Hepatic stellate cell (primary cell): ENCODE results near the gene ABL2.
"Not testable (repeated sequence)": the region's sequence is repeated elsewhere in the genome, so short reads cannot be mapped to it uniquely, and the experiment has no call there.

Experiments
- DNase-seq: peaks from one replicate; pipeline ENCODE4 v3.0.0; 2011; ENCODE audit warnings: low spot score

The ABL2 gene

DNA sequence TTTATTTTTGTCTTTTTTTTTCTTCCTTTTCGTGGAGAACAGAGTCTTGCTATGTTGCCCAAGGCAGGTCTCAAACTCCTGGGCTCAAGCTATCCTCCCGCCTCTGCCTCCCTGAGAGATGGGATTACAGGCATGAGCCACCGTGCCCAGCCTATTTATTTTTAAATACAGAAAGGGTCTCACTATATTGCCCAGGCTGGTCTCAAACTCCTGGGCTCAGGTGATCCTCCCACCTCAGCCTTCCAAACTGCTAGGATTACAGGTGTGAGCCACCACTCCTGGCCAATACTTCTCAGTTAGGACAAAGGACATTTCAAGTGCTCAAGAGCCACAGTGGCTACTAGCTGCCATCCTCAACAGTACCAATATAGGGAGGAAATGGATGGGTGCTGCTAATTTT is 16.2 kb downstream of the ABL2 start:
- not testable (repeated sequence) for DNase-seq

DNA sequence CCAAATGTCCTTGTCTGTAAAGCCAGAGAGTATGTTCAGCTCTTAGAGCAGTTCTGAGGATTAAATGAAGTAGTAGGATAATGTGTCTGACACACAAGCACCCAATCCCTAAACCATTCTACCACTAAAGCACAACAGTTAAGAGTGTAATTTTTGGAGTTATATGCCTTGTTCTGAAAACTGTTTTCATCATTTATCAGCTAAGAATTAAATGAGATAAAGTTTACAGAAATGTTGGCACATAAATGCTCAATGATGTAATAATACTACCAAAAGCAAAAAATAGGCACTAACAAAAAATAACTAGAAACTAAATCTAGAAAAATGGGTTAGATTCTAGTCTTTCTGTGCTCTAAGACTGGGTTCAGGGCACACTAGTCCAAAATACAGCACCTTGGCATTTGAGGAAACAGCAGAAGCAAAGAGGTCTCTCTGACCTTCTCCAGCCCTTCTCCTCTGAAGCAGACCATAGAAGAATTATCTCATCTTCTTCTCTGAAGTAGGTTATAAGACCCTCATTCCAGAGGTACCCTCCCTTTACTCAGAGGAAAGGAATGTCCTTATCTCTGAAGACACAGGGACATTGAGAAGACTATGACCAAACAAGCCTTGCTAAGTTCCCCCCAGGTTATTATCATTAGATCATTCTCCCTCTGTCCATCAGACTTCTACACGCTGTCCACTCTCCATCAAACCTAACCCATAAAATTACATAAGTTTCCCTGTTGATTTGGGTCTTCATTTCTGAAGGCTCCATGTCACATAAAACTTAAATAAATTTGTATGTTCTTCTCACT is 20.6 kb downstream of the ABL2 start:
- DNase-seq: no peak

DNA sequence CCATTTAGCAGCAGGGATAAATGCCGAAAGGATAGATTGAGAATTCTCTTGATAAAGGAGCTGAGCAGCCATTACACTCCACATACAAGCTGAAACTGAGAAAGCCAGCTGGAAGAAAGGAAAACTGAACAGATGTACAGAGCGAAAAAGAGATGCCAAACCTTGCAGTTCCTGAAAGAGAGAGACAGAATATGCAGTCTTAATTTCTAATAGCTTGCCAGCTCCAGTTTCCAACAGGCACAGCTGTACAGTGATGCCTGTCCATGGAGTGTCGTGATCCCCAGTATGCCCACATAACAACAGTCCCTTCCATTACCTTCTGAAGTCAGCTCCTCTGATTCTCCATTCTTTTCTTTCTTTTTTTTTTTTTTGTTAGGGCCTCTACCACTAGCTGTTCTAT is 22.7 kb downstream of the ABL2 start:
- no peak for DNase-seq

DNA sequence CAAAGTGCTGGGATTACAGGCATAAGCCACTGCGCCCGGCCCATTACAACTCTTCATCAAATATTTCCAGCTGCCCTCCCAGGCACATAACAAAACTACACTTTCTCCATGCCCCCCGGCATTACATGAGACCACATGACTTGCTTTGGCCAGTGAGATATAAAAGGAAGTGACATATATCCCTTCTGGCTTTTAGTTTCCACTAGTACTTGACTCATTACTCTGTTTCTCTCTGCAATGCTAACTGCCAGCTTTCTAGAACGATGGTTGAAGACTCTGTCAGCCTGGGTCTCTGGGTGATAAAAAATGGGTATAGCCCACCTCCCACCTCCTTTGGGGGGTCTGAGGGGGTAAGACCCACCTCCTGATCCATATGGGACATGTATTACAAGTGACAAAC is 24.2 kb downstream of the ABL2 start:
- no peak for DNase-seq

DNA sequence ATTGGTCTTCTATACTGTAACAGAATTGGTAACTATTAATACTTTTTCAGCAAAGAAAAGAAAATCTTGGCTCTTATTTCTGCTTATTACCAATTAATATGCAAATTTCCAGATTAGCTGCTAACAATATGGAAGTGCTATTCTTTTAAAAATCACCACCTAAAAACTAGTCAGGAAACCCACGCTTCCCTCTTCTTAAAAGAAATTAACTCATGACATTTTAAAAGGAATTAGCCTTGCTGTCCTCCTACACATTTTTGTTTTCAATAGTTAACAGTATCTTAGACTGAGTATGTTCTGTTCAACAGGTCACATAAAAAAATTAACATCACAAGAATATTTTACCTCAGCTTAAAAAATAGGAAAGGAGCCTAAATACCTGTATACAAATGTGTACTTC is 27.3 kb downstream of the ABL2 start:
- no peak for DNase-seq

DNA sequence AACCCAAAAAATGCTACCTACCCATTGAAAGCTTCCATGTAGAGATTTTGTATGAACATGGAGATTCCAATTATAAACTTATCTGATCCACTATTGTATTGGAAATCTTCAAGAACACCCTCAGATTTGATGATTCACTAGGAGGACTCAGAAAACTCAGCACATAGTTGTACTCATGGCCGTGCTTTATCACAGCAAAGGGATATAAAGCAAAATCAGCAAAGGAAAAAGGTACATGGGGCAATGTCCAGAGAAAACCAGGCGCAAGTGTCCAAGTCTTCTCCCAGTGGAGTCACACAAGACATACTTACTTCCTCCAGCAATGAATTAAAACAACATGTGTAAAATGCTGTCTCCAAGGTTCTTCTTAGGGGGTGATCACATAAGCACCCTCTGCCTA is 28.9 kb downstream of the ABL2 start:
- DNase-seq: no peak

DNA sequence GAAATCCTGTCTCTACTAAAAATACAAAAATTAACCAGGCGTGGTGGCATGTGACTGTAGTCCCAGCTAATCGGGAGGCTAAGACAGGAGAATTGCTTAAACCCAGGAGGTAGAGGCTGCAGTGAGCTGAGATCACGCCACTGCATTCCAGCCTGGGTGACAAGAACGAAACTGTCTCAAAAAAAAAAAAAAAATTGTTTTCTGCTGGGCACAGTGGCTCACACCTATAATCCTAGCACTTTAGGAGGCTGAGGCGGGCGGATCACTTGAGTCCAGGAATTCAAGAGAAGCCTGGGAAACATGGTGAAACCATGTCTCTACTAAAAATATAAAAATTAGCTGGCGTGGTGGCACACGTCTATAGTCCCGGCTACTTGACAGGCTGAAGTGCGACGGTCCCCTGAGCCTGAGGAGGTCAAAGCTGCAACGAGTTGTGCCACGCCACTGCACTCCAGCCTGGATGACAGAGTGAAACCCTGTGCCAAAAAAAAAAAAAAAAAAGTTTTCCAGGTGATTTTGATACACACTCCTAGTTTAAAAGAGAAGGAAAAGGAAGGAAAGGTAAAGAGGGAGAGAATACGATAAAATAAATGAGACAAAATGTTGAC is 31.7 kb downstream of the ABL2 start:
- no peak for DNase-seq

DNA sequence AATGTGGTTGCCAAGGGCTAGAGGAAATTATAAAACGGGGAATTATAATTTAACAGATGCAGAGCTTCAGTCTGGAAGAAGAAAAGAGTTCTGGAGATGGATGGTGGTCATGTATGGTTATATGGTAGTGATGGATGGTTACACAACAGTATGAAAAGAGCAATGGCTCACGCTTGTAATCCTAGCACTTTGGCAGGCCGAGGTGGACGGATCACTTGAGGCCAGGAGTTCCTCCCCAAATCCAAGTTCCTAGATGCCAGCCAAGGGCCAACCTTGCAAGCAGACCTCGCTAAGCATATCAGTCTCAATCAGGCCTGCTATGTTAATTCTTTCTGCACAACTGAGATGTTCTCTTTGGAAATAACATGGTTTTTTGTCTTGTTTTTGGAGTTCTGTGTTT is 33.6 kb downstream of the ABL2 start:
- DNase-seq: not testable (repeated sequence)

DNA sequence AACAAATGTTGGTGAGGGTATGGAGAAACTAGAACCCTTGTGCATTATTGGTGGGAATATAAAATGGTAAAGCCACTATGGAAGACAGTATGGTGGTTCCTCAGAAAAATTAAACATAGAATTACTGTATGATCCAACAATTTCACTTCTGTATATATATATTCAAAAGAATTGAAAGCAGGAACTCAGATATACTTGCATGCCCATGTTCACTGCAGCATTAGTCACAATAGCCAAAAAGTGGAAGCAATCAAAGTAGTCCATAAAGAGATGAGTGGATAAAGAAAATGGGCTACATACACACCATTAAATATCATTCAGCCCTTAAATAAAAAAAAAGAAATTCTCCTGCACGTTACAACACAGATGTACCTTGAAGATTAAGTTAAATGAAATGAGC is 34.1 kb downstream of the ABL2 start:
- DNase-seq: no peak

DNA sequence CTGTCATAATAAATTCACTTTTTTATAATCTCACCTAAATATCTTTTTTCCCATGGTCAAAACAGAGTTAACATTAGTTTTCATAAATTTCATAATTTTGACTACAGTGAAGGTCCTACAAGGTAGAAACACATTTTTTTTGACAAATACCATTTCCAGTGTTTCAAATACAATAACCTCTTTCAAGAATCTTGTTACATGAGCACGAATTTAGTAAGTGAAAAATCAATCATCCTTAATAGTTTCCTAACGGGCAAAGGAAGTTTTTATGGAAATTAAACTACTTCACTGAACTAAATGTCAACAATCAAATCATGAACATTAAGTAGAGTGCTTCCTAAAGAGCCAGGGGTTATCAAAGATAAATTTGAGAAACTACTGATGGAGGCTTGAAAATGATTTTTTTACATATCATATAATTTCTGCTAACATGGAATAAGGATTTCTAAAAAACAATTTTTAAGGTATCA is 35.4 kb downstream of the ABL2 start:
- no peak for DNase-seq

DNA sequence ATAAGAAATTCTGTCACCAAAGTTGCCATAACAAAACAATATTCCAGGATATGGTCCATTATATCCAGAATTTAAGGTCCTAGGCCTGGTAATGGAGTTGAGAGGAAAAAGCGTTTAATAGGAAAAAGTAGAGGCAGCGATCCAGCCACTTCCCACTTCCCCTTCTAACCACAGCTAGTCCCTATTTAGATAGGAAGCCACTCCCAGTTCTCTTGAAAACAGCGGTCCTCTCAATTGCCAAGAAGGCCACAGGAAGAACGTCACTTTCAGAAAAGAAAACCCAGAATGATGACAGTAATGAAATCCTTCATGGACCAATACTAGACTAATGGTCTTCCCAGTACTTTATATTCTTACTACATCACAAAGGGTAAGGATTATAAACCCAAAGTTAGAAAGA is 38.6 kb downstream of the ABL2 start:
- DNase-seq: peak; percentile 19

DNA sequence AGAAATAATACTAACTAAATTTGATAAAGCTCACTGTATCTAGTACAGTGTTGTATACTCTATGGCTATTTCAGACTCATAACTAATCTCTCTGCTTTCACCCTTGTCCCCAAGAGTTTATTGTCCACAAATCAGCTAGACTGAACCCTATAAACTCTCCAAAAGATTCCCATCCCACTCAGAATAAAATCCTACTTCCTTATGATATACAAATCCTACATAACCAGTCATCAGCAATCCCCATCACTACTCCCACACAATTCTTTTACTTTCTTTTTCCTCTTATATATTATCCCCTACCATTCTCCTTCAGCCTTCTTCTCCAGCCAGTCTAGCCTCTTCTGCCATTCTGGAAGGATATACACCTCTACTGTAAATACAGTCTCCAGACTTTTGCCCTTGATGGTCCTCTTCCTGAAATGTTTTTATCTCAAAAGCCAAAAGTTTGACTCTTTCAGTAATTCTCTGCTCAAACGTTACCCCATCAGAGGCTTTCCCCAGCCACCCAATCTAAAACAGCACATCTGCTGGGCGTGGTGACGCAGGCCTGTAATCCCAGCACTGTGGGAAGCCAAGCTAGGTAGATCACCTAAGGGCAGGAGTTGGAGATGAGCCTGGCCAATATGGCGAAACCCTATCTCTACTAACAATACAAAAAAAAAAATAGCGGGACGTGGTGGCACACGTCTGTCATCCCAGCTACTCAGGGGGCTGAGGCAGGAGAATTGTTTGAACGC is 41.6 kb downstream of the ABL2 start:
- DNase-seq: no peak

DNA sequence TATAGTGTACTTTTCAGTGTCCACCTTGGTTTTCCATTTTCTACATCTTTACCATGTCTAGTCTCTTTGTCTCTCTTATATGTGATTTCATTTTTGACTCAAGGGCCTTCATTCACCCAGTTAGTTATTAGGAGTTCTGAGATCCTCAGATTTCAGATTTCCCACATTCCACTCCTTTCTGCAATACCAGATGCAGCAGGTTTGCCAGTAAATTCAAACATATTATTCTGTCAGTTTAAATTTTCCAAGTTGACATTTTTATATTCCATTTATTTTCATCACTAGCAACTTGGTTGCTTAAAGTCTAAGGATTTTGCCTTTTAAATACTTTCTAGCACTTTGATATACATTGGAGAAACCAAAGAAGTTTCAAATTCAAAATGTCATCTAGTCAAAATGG is 42.4 kb downstream of the ABL2 start:
- no peak for DNase-seq

DNA sequence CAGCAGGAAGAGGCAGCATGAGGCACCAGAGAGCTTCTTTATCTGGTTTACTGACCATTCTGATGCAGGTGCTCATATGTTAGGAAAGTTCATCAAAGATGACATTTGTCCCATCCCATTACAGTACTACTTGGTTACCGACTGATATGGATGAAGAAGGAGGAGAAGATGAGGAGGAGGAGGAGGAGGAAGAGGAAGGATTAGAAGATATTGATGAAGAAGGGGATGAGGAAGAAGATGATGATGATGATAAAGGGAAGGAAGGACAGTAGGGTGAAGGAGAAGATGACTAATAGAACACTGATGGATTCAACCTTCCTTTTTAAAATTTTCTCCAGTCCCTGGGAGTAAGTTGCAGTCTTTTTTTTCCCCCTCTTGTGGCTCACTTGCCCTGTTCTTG is 45.1 kb downstream of the ABL2 start:
- DNase-seq: no peak

DNA sequence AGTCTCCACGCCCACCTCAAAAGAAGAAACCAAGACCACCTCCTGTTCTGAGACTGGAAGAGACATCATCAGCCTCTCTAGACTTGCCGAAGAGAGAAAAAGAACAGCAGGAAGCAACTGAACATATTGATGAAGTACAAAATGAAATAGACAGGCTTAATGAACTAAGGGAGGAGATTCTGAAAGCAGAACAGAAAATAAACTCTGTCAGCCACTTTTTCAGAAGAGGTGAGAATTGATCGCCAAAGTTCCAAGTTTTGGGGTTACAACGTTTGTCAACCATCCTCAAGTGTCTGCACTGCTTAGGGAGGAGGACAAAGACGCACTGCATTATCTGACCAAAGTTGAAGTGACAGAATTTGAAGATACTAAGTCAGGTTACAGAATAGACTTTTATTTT is 45.6 kb downstream of the ABL2 start:
- no peak for DNase-seq

DNA sequence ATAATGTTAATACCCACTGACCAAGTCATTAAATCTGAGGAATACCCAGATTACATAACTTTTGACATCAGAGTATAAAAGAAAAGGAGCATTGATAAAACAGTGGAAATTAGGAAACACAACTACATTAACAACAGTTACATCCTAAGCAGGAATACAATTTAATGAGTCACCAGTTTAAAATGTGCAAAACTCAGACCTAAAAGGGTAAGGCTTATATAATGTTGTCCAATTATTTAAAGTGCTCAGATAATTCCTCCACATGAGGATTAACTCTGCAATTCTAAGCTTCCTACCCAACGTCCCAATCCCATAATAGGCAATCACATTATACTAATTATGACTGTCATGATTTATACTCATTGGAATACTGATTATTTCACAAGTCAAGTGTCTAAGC is 50.5 kb downstream of the ABL2 start:
- DNase-seq: no peak

DNA sequence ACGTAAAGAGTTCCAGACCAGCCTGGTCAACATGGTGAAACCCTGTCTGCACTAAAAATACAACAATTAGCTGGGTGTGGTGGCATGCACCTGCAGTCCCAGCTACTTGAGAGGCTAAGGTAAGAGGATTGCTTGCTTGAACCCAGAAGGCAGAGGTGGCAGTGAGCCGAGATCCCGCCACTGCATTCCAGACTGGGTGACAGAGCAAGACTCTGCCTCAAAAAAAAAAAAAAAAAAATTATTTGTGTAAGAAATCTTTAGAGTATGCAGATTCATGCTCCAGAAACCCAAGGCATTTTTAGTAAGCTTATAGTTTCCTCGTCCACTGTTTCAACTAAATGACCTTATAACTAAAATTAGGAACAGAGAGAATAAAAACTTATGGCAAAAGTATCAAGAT is 51.3 kb downstream of the ABL2 start:
- DNase-seq: no peak

DNA sequence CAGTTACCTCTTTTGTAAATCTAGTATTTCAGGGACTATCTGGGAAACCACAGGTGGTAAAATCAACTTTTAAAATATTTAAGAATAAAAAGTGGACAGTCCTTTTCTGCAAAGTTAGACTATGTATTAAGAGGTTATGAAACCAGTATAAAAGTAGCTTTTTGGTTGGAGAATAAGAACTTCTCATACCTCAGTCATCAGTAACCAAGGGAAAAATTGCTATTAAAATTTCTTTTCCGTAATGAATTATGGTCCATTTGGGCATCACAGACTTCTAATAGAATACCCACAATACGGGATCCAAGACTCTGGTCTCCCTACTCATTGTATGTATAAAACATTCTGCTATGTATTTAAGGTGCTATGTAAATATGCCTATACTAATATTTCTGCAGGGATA is 51.9 kb downstream of the ABL2 start:
- DNase-seq: no peak

DNA sequence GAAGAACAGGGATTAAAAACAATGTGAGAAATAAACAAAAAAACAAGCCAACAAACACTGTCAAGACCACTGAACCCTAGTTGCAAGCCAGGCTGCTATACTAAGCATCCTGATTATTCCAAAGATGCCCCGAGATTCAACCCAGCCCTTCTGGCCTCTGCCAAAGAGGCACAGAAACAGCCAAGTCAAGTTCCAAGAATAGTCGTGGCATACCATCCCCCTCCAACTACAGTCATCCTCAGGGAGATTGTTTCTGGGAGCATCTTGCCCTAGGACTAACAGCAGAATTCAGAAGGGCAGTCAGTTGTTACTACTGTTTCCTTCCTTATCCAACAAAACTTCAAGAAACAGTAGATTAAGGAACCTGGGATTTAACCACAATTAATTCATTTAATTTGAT is 52.3 kb downstream of the ABL2 start:
- peak; percentile 23 for DNase-seq

DNA sequence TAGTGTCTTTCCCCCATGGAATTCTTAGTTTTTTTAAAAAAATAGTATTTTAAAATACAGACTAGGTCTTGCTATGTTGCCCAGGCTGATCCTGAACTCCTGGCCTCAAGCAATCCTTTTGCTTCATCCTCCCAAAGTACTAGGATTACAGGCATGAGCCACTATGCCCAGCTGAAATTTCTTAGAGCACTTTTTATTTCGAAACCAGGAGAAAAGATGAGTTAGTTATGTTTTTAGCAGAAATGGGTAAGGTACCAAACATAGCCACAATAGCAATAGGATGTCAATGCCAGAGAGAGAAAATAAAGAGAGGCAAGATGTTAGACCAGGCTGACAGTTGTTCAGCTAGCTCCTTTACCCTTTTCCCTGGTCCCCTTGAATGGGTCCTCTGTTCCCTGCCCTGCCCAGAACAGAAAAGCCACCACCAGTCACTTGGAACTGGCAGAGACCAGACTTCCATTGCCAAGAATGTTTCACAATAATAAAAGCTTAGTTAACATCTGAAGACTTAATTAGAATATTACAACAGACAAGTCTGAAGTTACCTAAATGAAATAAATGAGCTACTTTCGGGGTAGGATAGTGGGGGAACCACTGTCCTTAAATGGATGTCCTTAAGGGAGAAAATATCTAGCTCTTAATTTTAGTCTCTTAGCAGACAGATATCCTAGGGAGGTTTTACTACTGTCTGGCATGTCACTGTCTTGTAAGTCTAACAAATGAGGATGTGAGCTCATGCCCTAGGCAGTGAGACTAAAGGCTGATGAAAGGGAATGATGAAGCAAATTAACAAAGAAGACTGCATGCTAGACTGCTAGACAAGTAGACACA is 54.3 kb downstream of the ABL2 start:
- DNase-seq: no peak

DNA sequence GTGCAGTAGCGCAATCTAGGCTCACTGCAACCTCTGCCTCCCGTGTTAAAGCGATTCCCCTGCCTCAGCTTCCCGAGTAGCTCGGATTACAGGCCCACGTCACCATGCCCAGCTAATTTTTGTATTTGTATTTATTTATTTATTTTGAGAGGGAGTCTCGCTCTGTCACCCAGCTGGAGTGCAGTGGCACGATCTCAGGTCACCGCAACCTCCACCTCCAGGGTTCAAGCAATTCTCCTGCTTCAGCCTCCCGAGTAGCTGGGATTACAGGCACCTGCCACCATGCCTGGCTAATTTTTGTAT is 59.1 kb downstream of the ABL2 start:
- not testable (repeated sequence) for DNase-seq

DNA sequence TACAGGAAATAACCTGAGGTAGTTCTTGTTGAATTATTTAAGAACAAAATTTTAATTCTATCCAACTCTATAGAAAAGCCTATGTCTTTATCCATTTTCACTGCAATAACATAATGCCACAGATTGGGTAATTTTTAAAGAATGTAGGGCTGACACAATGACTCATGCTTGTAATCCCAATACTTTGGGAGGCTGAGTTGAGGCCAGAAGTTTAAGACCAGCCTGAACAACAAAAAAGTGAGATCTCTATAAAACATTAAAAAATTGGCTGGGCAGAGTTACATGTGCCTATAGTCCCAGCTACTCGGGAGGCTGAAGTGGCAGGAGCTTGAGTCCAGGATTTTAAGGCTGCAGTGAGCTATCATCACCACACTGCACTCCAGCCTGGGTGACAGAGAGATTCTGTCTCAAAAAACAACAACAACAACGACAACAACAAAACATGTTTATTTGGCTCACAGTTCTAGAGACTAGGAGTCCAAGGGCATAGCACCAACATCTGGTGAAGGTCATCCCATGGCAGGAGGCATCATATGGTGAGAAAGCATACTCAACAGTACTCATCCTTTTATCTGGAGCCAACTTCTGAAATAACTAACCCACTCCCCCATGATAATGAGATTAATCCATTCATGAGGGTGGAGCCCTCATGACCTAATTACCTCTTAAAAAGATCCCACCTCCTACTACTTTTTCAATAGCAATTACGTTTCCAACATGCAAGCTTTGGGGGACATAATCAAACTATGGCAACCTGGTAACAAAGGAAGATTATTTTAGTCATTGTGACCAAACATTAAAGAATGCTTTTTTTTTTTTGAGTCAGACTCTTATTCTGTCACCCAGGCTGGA is 59.6 kb downstream of the ABL2 start:
- DNase-seq: peak; percentile 35
